Keratinocyte (primary cell): ENCODE data around the gene EGF.

Experiments used
- CTCF ChIP-seq, 3 experiments: IDR thresholded peaks in 1 of 3; conservative IDR thresholded peaks in 1 of 3; optimal IDR thresholded peaks in 1 of 3; 2 replicates in 2 of 3; 3 replicates in 1 of 3; pipeline versions ENCODE3 to v1.5.1; 2011; ENCODE audit warnings: low read length in 3 of 3, mild to moderate bottlenecking in 3 of 3, moderate library complexity in 2 of 3, control low read depth in 1 of 3, inconsistent platforms in 1 of 3; ENCODE audit not compliant: insufficient read depth in 2 of 3; ENCODE audit errors: extremely low read depth in 1 of 3
- EZH2 ChIP-seq: IDR thresholded peaks from one replicate; pipeline ENCODE4 v1.6.1; 2012; ENCODE audit warnings: inconsistent platforms, mild to moderate bottlenecking, low read length, moderate library complexity

- TF ChIP-seq CTCF (optimal IDR thresholded peaks at IDR 0.05 in 1 of 3, IDR thresholded peaks at IDR 0.05 in 1 of 3, conservative IDR thresholded peaks at IDR 0.05 in 1 of 3; ENCODE audit: extremely low read depth in 1 of 3, insufficient read depth in 2 of 3, low read length in 3 of 3) = no peak
- TF ChIP-seq EZH2 = no peak
Measured at GRCh38 chr4:109989618-109990017, 76.9 kb downstream of the EGF start.
